Neuron (in vitro differentiated cells): ENCODE measurements around the gene FAF2.

Experiments used
- H2AFZ ChIP-seq: one replicate; pipeline ENCODE4 v1.6.1; 2013; ENCODE audit warnings: low read depth, mild to moderate bottlenecking, inconsistent platforms, low read length, moderate library complexity
- H3K27me3 ChIP-seq: one replicate; pipeline ENCODE4 v1.6.1; 2013; ENCODE audit warnings: low read length; ENCODE audit not compliant: insufficient read depth
- H3K36me3 ChIP-seq: one replicate; pipeline ENCODE4 v1.6.1; 2013; ENCODE audit warnings: low read length; ENCODE audit not compliant: insufficient read depth
- H3K4me1 ChIP-seq: one replicate; pipeline ENCODE4 v1.6.1; 2013; ENCODE audit warnings: low read length; ENCODE audit not compliant: insufficient read depth
- H3K4me3 ChIP-seq: 2 replicates; pipeline ENCODE4 v1.5.1; 2013; ENCODE audit warnings: mild to moderate bottlenecking, low read length, moderate library complexity
- H3K9me3 ChIP-seq: one replicate; pipeline ENCODE4 v1.6.1; 2013; ENCODE audit warnings: low read length

Gene FAF2

GRCh38 chr5:176535664-176536131 is 87.5 kb downstream of the FAF2 start:
- Histone ChIP-seq H2AFZ (no peak overlapping the region), H3K9me3 (no peaks in the 10 kb centered on the region), H3K4me1 (peaks cover 27% of the 10 kb centered on the region), H3K27me3 (no peaks in the 10 kb centered on the region), H3K36me3 (peaks cover 22% of the 10 kb centered on the region), H3K4me3 (peak overlapping the region; percentile 88)

GRCh38 chr5:176536132-176536901 is 88.1 kb downstream of the FAF2 start:
- no peaks in the 10 kb centered on the region for H3K27me3 ChIP-seq
- no peaks in the 10 kb centered on the region for H3K9me3 ChIP-seq
- H3K4me1 ChIP-seq = peaks cover 27% of the 10 kb centered on the region
- H3K36me3 ChIP-seq = peaks cover 16% of the 10 kb centered on the region
- peak overlapping the region; percentile 88 for H3K4me3 ChIP-seq
- H2AFZ ChIP-seq = peak overlapping the region; percentile 7

- peaks cover 32% of the 10 kb centered on the region for H3K4me1 ChIP-seq
These were observed 88.8 kb downstream of the FAF2 start, which contains the start of gene RNF44 for GRCh38 chr5:176536902-176537553. Gene RNF44, minus strand, starts transcription at chr5:176537402. Its CDS starts 4,930 bp downstream, at chr5:176532472.

GRCh38 chr5:176537554-176538229 is 89.5 kb downstream of the FAF2 start:
- peaks cover 36% of the 10 kb centered on the region for H3K4me1 ChIP-seq
- peak overlapping the region; percentile 47 for H2AFZ ChIP-seq
- H3K36me3 ChIP-seq = peaks cover 7% of the 10 kb centered on the region
- peak overlapping the region; percentile 88 for H3K4me3 ChIP-seq
- no peaks in the 10 kb centered on the region for H3K9me3 ChIP-seq
- no peaks in the 10 kb centered on the region for H3K27me3 ChIP-seq

More at GRCh38 chr5:176536902-176537553, 88.8 kb downstream of the FAF2 start, which contains the start of gene RNF44:
- Histone ChIP-seq H3K36me3 (peaks cover 9% of the 10 kb centered on the region), H3K27me3 (no peaks in the 10 kb centered on the region), H3K9me3 (no peaks in the 10 kb centered on the region), H3K4me3 (peak within 1 kb of the TSS; percentile 88), H2AFZ (peak within 1 kb of the TSS; percentile 47)

- Histone ChIP-seq H2AFZ (no peak overlapping the region), H3K4me3 (peak overlapping the region; percentile 88), H3K36me3 (peaks cover 3% of the 10 kb centered on the region), H3K27me3 (no peaks in the 10 kb centered on the region), H3K9me3 (no peaks in the 10 kb centered on the region), H3K4me1 (peaks cover 37% of the 10 kb centered on the region)
These were observed 90.2 kb downstream of the FAF2 start for GRCh38 chr5:176538230-176538988.

- no peaks in the 10 kb centered on the region for H3K9me3 ChIP-seq
- no peak overlapping the region for H3K4me3 ChIP-seq
- H3K4me1 ChIP-seq = peaks cover 42% of the 10 kb centered on the region
- H3K27me3 ChIP-seq = no peaks in the 10 kb centered on the region
- no peak overlapping the region for H2AFZ ChIP-seq
- no peaks in the 10 kb centered on the region for H3K36me3 ChIP-seq
These were observed 90.8 kb downstream of the FAF2 start for GRCh38 chr5:176538989-176539384.

GRCh38 chr5:176540476-176540899 is 92.3 kb downstream of the FAF2 start:
- H3K4me3 ChIP-seq = no peak overlapping the region
- H3K4me1 ChIP-seq = peaks cover 28% of the 10 kb centered on the region
- no peaks in the 10 kb centered on the region for H3K27me3 ChIP-seq
- H3K9me3 ChIP-seq = no peaks in the 10 kb centered on the region
- no peak overlapping the region for H2AFZ ChIP-seq
- H3K36me3 ChIP-seq = no peaks in the 10 kb centered on the region

- H3K27me3 ChIP-seq = no peaks in the 10 kb centered on the region
- H3K4me3 ChIP-seq = no peak overlapping the region
- H3K9me3 ChIP-seq = no peaks in the 10 kb centered on the region
- H3K36me3 ChIP-seq = no peaks in the 10 kb centered on the region
- no peak overlapping the region for H2AFZ ChIP-seq
- H3K4me1 ChIP-seq = peaks cover 24% of the 10 kb centered on the region
These were observed 92.8 kb downstream of the FAF2 start for GRCh38 chr5:176540956-176541337.

GRCh38 chr5:176541338-176542134 is 93.4 kb downstream of the FAF2 start:
- H3K9me3 ChIP-seq = no peaks in the 10 kb centered on the region
- no peak overlapping the region for H2AFZ ChIP-seq
- H3K27me3 ChIP-seq = no peaks in the 10 kb centered on the region
- H3K4me3 ChIP-seq = no peak overlapping the region
- H3K4me1 ChIP-seq = peaks cover 22% of the 10 kb centered on the region
- H3K36me3 ChIP-seq = no peaks in the 10 kb centered on the region

GRCh38 chr5:176542135-176542595 is 94.0 kb downstream of the FAF2 start:
- no peaks in the 10 kb centered on the region for H3K27me3 ChIP-seq
- H2AFZ ChIP-seq = no peak overlapping the region
- H3K36me3 ChIP-seq = no peaks in the 10 kb centered on the region
- H3K9me3 ChIP-seq = no peaks in the 10 kb centered on the region
- H3K4me1 ChIP-seq = peaks cover 22% of the 10 kb centered on the region
- peak overlapping the region; percentile 71 for H3K4me3 ChIP-seq

- no peaks in the 10 kb centered on the region for H3K36me3 ChIP-seq
These were observed 94.6 kb downstream of the FAF2 start for GRCh38 chr5:176542596-176543427.

More at GRCh38 chr5:176542596-176543427, 94.6 kb downstream of the FAF2 start:
- Histone ChIP-seq H3K4me1 (peaks cover 22% of the 10 kb centered on the region), H3K27me3 (peaks cover under 1% of the 10 kb centered on the region), H2AFZ (peak overlapping the region; percentile 97), H3K4me3 (peak overlapping the region; percentile 71), H3K9me3 (no peaks in the 10 kb centered on the region)
